Spleen (tissue), 7 donors: ENCODE results near the gene TNS4.

Experiments
- POLR2A ChIP-seq, 3 donors: fragments of 450-650 bp; IDR thresholded peaks; one replicate each; pipeline ENCODE4 v1.5.1; 2017; ENCODE audit warnings: antibody characterized with exemption in 3 of 3, mild to moderate bottlenecking in 1 of 3
- POLR2AphosphoS5 ChIP-seq, 3 donors: sonication (generic); formaldehyde crosslinking; IDR thresholded peaks; one replicate each; pipeline ENCODE4 v1.5.1; 2017; ENCODE audit warnings: antibody characterized with exemption in 3 of 3
- TF ChIP-seq, protein P1 (sequence below), 11 experiments: fragments of 200-600 bp in 7 of 11; fragments of 450-650 bp in 4 of 11; sonication (generic) in 4 of 11; IDR thresholded peaks in 8 of 11; conservative IDR thresholded peaks in 3 of 11; 1 replicate in 7 of 11; 2 replicates in 4 of 11; pipeline versions ENCODE4 v1.4.0 to v1.8.0; 2016 to 2021; ENCODE audit warnings: antibody characterized with exemption in 11 of 11, inconsistent platforms in 4 of 11, mild to moderate bottlenecking in 1 of 11
- donor health status: DM: no; HTN: no; CAD: no; lungs with moderate emphysema.
- donor health status: DM: no; HTN: no; CAD: no.
- donor health status: DM: no; HTN: no; CAD: no.

DNA sequence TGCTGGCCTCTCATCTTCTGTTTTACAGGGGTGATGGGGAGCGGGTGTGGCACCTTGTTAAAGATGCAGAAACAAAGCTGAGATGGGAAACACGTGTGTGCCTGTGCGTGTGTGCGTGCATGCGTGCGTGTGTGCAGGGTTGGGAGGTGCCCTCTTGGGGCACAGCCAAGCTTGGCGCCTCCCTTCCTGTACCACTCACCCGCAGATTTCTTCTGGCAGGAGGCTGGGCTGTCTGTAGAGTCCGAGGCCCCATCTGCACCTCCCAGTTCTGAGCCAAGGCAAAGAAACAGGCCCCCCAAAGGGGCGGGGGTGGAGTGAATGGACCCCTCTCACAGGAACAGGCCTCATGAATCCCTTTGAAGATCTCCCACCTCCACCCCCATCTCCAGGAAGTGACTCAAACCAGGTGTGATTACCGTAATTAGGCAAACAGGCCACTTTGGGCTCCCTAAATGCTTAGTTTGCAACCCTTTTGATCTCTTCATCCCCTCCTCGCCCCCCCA is 20.9 kb downstream of the TNS4 start:
- TF ChIP-seq, protein P1, sequence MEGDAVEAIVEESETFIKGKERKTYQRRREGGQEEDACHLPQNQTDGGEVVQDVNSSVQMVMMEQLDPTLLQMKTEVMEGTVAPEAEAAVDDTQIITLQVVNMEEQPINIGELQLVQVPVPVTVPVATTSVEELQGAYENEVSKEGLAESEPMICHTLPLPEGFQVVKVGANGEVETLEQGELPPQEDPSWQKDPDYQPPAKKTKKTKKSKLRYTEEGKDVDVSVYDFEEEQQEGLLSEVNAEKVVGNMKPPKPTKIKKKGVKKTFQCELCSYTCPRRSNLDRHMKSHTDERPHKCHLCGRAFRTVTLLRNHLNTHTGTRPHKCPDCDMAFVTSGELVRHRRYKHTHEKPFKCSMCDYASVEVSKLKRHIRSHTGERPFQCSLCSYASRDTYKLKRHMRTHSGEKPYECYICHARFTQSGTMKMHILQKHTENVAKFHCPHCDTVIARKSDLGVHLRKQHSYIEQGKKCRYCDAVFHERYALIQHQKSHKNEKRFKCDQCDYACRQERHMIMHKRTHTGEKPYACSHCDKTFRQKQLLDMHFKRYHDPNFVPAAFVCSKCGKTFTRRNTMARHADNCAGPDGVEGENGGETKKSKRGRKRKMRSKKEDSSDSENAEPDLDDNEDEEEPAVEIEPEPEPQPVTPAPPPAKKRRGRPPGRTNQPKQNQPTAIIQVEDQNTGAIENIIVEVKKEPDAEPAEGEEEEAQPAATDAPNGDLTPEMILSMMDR (IDR thresholded peaks at IDR 0.05 in 8 of 11, conservative IDR thresholded peaks at IDR 0.05 in 3 of 11) = peak in 1 of 11 experiments; percentile 3
- no peak for TF ChIP-seq POLR2A (IDR thresholded peaks at IDR 0.05)
- TF ChIP-seq POLR2AphosphoS5 (IDR thresholded peaks at IDR 0.05) = peak; percentile 73 to 81 (median 76)
